ENCODE measurements around the gene ADH7. TPM values are rescaled to one million over a fixed set of nuclear protein-coding genes. Genes with fewer than 3 reads are reported as not detected.

Gene ADH7
- total and polyA plus RNA-seq, 9 of the 15 experiments (the other 6 are each of a cell fraction or from before 2014, with no cell fraction given): not detected

DNA sequence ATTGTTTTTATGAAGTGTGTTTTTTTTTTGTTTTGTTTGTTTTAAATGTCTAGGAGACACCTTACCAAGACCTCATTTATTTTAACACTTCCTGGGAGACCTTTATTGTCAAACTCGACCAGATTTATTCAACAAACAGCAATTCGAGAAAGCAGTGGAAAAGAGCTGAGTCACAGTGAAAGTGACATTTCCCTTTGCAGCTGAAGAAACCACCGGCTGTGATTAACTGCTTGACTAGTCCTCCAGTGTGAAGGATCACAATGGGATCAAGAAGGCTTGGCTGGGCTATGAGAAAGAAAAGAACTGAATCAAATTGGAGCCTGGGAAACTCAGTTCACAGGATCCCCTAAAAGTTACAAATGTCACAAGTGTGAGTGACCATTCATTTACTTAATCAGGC lies 11.9 kb upstream of the ADH7 start (continued):
- TF ChIP-seq, protein P1, sequence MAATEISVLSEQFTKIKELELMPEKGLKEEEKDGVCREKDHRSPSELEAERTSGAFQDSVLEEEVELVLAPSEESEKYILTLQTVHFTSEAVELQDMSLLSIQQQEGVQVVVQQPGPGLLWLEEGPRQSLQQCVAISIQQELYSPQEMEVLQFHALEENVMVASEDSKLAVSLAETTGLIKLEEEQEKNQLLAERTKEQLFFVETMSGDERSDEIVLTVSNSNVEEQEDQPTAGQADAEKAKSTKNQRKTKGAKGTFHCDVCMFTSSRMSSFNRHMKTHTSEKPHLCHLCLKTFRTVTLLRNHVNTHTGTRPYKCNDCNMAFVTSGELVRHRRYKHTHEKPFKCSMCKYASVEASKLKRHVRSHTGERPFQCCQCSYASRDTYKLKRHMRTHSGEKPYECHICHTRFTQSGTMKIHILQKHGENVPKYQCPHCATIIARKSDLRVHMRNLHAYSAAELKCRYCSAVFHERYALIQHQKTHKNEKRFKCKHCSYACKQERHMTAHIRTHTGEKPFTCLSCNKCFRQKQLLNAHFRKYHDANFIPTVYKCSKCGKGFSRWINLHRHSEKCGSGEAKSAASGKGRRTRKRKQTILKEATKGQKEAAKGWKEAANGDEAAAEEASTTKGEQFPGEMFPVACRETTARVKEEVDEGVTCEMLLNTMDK (IDR thresholded peaks at IDR 0.05; ENCODE audit: borderline replicate concordance, insufficient read depth, low read depth, low read length, poor library complexity, severe bottlenecking): no peak
- TF ChIP-seq C11orf30 (IDR thresholded peaks at IDR 0.05; ENCODE audit: low read depth): peak; percentile 77
- TF ChIP-seq, protein P2, sequence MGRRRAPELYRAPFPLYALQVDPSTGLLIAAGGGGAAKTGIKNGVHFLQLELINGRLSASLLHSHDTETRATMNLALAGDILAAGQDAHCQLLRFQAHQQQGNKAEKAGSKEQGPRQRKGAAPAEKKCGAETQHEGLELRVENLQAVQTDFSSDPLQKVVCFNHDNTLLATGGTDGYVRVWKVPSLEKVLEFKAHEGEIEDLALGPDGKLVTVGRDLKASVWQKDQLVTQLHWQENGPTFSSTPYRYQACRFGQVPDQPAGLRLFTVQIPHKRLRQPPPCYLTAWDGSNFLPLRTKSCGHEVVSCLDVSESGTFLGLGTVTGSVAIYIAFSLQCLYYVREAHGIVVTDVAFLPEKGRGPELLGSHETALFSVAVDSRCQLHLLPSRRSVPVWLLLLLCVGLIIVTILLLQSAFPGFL (CRISPR knock-in tag; IDR thresholded peaks at IDR 0.05): no peak
- TF ChIP-seq MAFF (IDR thresholded peaks at IDR 0.05; ENCODE audit: low read length): peak; percentile 59; the same call in 1 of the 2 replicates
- TF ChIP-seq NFE2L1 (tag; IDR thresholded peaks at IDR 0.05; ENCODE audit: borderline replicate concordance, low read depth): peak; percentile 81
- TF ChIP-seq ZNF316 (IDR thresholded peaks at IDR 0.05): peak; percentile 76
- no peak for TF ChIP-seq ZNF589 (CRISPR knock-in tag; IDR thresholded peaks at IDR 0.05; ENCODE audit: low read depth)
- TF ChIP-seq, protein P3, sequence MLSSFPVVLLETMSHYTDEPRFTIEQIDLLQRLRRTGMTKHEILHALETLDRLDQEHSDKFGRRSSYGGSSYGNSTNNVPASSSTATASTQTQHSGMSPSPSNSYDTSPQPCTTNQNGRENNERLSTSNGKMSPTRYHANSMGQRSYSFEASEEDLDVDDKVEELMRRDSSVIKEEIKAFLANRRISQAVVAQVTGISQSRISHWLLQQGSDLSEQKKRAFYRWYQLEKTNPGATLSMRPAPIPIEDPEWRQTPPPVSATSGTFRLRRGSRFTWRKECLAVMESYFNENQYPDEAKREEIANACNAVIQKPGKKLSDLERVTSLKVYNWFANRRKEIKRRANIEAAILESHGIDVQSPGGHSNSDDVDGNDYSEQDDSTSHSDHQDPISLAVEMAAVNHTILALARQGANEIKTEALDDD (IDR thresholded peaks at IDR 0.05): peak; percentile 88
- TF ChIP-seq ZBTB1 (CRISPR knock-in tag; IDR thresholded peaks at IDR 0.05; ENCODE audit: borderline replicate concordance, low read depth): no peak
